H1 (cell line): ENCODE results near the gene TRHDE. TPM values are rescaled to one million over a fixed set of nuclear protein-coding genes. Genes with fewer than 3 reads are reported as not detected.

Source experiments
- CTCF ChIA-PET: fragments of 300-600 bp; sonication (Branson Sonifier 250); formaldehyde crosslinking; loops from one replicate; lab custom pipeline; 2021; ENCODE audit not compliant: partially characterized antibody; lab: Charles Lee
- POLR2A ChIA-PET: fragments of 300-600 bp; sonication (Branson Sonifier 250); formaldehyde crosslinking; loops from one replicate; lab custom pipeline; 2021; ENCODE audit warnings: inconsistent platforms; ENCODE audit not compliant: partially characterized antibody; lab: Charles Lee
- DNase-seq, 2 experiments: peaks; one replicate each; pipeline versions ENCODE4 v3.0.0 to v3.0.0-alpha.2; 2010 to 2022; ENCODE audit warnings: low spot score in 2 of 2, low read depth in 1 of 2, mixed read lengths in 1 of 2
- FAIRE-seq: peaks from 2 replicates; lab custom pipeline; 2011; peaks lifted over from hg19 to GRCh38; lab: Jason Lieb, UNC
- H2AFZ ChIP-seq: 2 replicates; pipeline ENCODE4 v1.8.1; 2012; ENCODE audit warnings: low read length, inconsistent platforms
- H2AK5ac ChIP-seq: 2 replicates; pipeline ENCODE4 v1.6.1; 2013; ENCODE audit warnings: low read depth, low read length
- H2BK120ac ChIP-seq: replicated peaks from 2 replicates; pipeline ENCODE3; 2013; ENCODE audit warnings: low read depth, low read length, inconsistent platforms
- H2BK12ac ChIP-seq: 2 replicates; pipeline ENCODE4 v1.6.1; 2013; ENCODE audit warnings: low read depth, low read length
- H2BK15ac ChIP-seq: 2 replicates; pipeline ENCODE4 v1.6.1; 2013; ENCODE audit warnings: low read length
- H2BK20ac ChIP-seq: 2 replicates; pipeline ENCODE4 v1.6.1; 2013; ENCODE audit warnings: low read length
- H2BK5ac ChIP-seq: 2 replicates; pipeline ENCODE4 v1.6.1; 2013; ENCODE audit warnings: low read depth, low read length
- H3K14ac ChIP-seq: 2 replicates; pipeline ENCODE4 v1.6.1; 2013; ENCODE audit warnings: inconsistent platforms; ENCODE audit not compliant: insufficient read length
- H3K18ac ChIP-seq: 2 replicates; pipeline ENCODE4 v1.6.1; 2013; ENCODE audit warnings: low read length; ENCODE audit errors: extremely low read depth
- H3K23ac ChIP-seq: 2 replicates; pipeline ENCODE4 v1.6.1; 2013; ENCODE audit warnings: inconsistent platforms; ENCODE audit not compliant: insufficient read length
- H3K23me2 ChIP-seq: 2 replicates; pipeline ENCODE4 v1.6.1; 2013; ENCODE audit warnings: low read depth, low read length
- H3K27ac ChIP-seq: 2 replicates; pipeline ENCODE4 v1.6.1; 2011; ENCODE audit warnings: low read depth, low read length, inconsistent platforms
- H3K27me3 ChIP-seq, 4 experiments: replicated peaks in 1 of 4; 1 replicate in 1 of 4; 2 replicates in 3 of 4; pipeline versions ENCODE4 v1.6.1 to v1.8.1; 2011 to 2013; ENCODE audit warnings: low read length in 3 of 4, mild to moderate bottlenecking in 3 of 4, inconsistent platforms in 2 of 4, mixed read lengths in 2 of 4, moderate library complexity in 1 of 4; ENCODE audit not compliant: control insufficient read depth in 3 of 4, insufficient read depth in 3 of 4; ENCODE audit errors: extremely low read depth in 1 of 4
- H3K36me3 ChIP-seq, 4 experiments: 2 replicates each; pipeline versions ENCODE4 v1.6.1 to v1.8.1; 2011 to 2013; ENCODE audit warnings: mild to moderate bottlenecking in 4 of 4, low read length in 3 of 4, moderate library complexity in 2 of 4, control low read depth in 1 of 4, inconsistent platforms in 1 of 4; ENCODE audit not compliant: insufficient read depth in 4 of 4, control insufficient read depth in 2 of 4
- H3K4ac ChIP-seq: replicated peaks from 2 replicates; pipeline ENCODE3; 2013; ENCODE audit warnings: low read length, low read depth, mixed read lengths, inconsistent platforms; ENCODE audit not compliant: insufficient read length
- H3K4me1 ChIP-seq, 4 experiments: replicated peaks in 1 of 4; 1 replicate in 1 of 4; 2 replicates in 3 of 4; pipeline versions ENCODE4 v1.6.1 to v1.8.1; 2011 to 2013; ENCODE audit warnings: low read length in 3 of 4, inconsistent platforms in 2 of 4, mixed read lengths in 1 of 4; ENCODE audit not compliant: insufficient read depth in 4 of 4, control insufficient read depth in 3 of 4
- H3K4me2 ChIP-seq, 2 experiments: 2 replicates each; pipeline versions ENCODE4 v1.6.1 to v1.8.1; 2011 to 2013; ENCODE audit warnings: low read depth in 2 of 2, low read length in 2 of 2, control low read depth in 1 of 2, inconsistent platforms in 1 of 2, mild to moderate bottlenecking in 1 of 2; ENCODE audit not compliant: insufficient read depth in 1 of 2
- H3K4me3 ChIP-seq, 4 experiments: fragments of 200-600, 300-600 bp in 1 of 4; sonication (generic), shearing (Covaris generic), sonication (Bioruptor Twin) in 1 of 4; 2 replicates each; pipeline versions ENCODE4 v1.5.1 to v1.8.1; 2011 to 2016; ENCODE audit warnings: low read length in 4 of 4, low read depth in 3 of 4, control low read depth in 2 of 4, inconsistent platforms in 2 of 4, mild to moderate bottlenecking in 2 of 4, mixed read lengths in 1 of 4, moderate library complexity in 1 of 4; ENCODE audit not compliant: insufficient read depth in 2 of 4; ENCODE audit errors: extremely low read depth in 1 of 4
- H3K56ac ChIP-seq: replicated peaks from 2 replicates; pipeline ENCODE3; 2013; ENCODE audit warnings: low read depth, mild to moderate bottlenecking, mixed read lengths, low read length, inconsistent platforms; ENCODE audit not compliant: insufficient read length
- H3K79me1 ChIP-seq: 2 replicates; pipeline ENCODE4 v1.6.1; 2013; ENCODE audit warnings: low read depth, low read length, control low read depth
- H3K79me2 ChIP-seq, 2 experiments: 2 replicates each; pipeline versions ENCODE4 v1.6.1 to v1.8.1; 2012 to 2013; ENCODE audit warnings: low read length in 2 of 2, mild to moderate bottlenecking in 2 of 2, inconsistent platforms in 1 of 2; ENCODE audit not compliant: insufficient read depth in 2 of 2, control insufficient read depth in 1 of 2
- H3K9ac ChIP-seq, 4 experiments: replicated peaks in 1 of 4; 1 replicate in 1 of 4; 2 replicates in 3 of 4; pipeline versions ENCODE4 v1.6.1 to v1.8.1; 2011 to 2013; ENCODE audit warnings: low read depth in 3 of 4, low read length in 3 of 4, control low read depth in 2 of 4, mild to moderate bottlenecking in 2 of 4, moderate library complexity in 2 of 4, inconsistent platforms in 1 of 4; ENCODE audit errors: extremely low read depth in 1 of 4
- H3K9me3 ChIP-seq, 2 experiments: 2 replicates each; pipeline versions ENCODE4 v1.6.1 to v1.8.1; 2012 to 2013; ENCODE audit warnings: mild to moderate bottlenecking in 2 of 2, moderate library complexity in 2 of 2, control low read depth in 1 of 2, inconsistent platforms in 1 of 2, low read depth in 1 of 2, low read length in 1 of 2, mixed read lengths in 1 of 2; ENCODE audit not compliant: insufficient read depth in 2 of 2
- H4K20me1 ChIP-seq, 2 experiments: replicated peaks in 1 of 2; 2 replicates each; pipeline versions ENCODE3 to v1.8.1; 2011 to 2013; ENCODE audit warnings: inconsistent platforms in 2 of 2, low read length in 2 of 2, mild to moderate bottlenecking in 1 of 2; ENCODE audit not compliant: insufficient read depth in 2 of 2, control insufficient read depth in 1 of 2
- H4K5ac ChIP-seq: 2 replicates; pipeline ENCODE4 v1.6.1; 2013; ENCODE audit warnings: low read length, low read depth, mixed read lengths, inconsistent platforms; ENCODE audit not compliant: insufficient read length
- H4K8ac ChIP-seq: 2 replicates; pipeline ENCODE4 v1.8.0; 2013; ENCODE audit warnings: mild to moderate bottlenecking, moderate library complexity, low read length, inconsistent platforms; ENCODE audit not compliant: insufficient read depth; ENCODE audit errors: extremely low read depth
- H4K91ac ChIP-seq: replicated peaks from 2 replicates; pipeline ENCODE3; 2013; ENCODE audit warnings: low read length, mixed read lengths, inconsistent platforms; ENCODE audit not compliant: insufficient read length
- ASH2L ChIP-seq: fragments of 200-600, 300-600 bp; sonication (generic); IDR thresholded peaks from one replicate; pipeline ENCODE4 v1.7.1; 2017; ENCODE audit warnings: low read length
- CEBPB ChIP-seq: IDR thresholded peaks from 2 replicates; pipeline ENCODE4 v1.6.1; 2012; ENCODE audit warnings: low read depth, low read length
- GABPA ChIP-seq: IDR thresholded peaks from 2 replicates; pipeline ENCODE4 v1.6.1; 2011; ENCODE audit warnings: mild to moderate bottlenecking, low read length, moderate library complexity, borderline replicate concordance; ENCODE audit not compliant: insufficient read depth
- HDAC2 ChIP-seq, 2 experiments: fragments of 300-600 bp in 1 of 2; sonication (generic) in 1 of 2; IDR thresholded peaks; 2 replicates each; pipeline ENCODE4 v1.6.1; 2011 to 2012; ENCODE audit warnings: low read depth in 2 of 2, low read length in 2 of 2, mild to moderate bottlenecking in 2 of 2, moderate library complexity in 2 of 2, borderline replicate concordance in 1 of 2, inconsistent platforms in 1 of 2
- SIRT6 ChIP-seq: IDR thresholded peaks from one replicate; pipeline ENCODE4 v1.7.1; 2012; ENCODE audit warnings: low read length, inconsistent platforms
- WGBS, 2 experiments: shearing (Covaris generic) in 1 of 2; methylation state at CpG; one replicate each; pipeline versions ENCODE4 v1.1.6 to v1.1.7; 2013 to 2015; ENCODE audit warnings: low lambda C conversion rate in 2 of 2, mixed read lengths in 2 of 2, inconsistent platforms in 1 of 2, low coverage in 1 of 2, missing lambda C conversion rate in 1 of 2; ENCODE audit not compliant: insufficient replicate concordance in 2 of 2, insufficient coverage in 1 of 2, insufficient read length in 1 of 2; ENCODE audit errors: extremely low coverage in 1 of 2, missing lambda C conversion rate in 1 of 2; 5-methylcytosine and 5-hydroxymethylcytosine counted together
- polyA plus RNA-seq, 7 experiments: library from polyadenylated mRNA; depleted of rRNA in 3 of 7; stranded (reverse) in 5 of 7; unstranded in 2 of 7; fragments of >200 nt in 5 of 7; fragments of 200-250 nt in 2 of 7; gene quantifications; 1 replicate in 5 of 7; 2 replicates in 1 of 7; 4 replicates in 1 of 7; pipeline versions ENCODE4 v1.2.1 to v1.2.3, GENCODE V29; 2011 to 2013; ENCODE audit warnings: missing spikeins in 2 of 7, mixed read lengths in 2 of 7
- total RNA-seq: library from RNA; stranded (reverse); fragmentation: NEBNext Ultra II Directional; extraction: Animal tissue kit (Norgen Biotek cat#: 25700); gene quantifications from 2 replicates; pipeline ENCODE4 v1.2.1, GENCODE V29; 2021

TRHDE gene
- total and polyA plus RNA-seq, 2 of the 8 experiments (the other 6 are each of a cell fraction or from before 2014, with no cell fraction given), result 1.3 to 5.0 TPM

- no peak overlapping the region for H2BK15ac ChIP-seq
- H3K79me2 ChIP-seq, result no peaks in the 10 kb centered on the region
- DNase-seq, result no peak
- H3K4me2 ChIP-seq, result peak overlapping the region; percentile 87 to 99
- no peaks in the 10 kb centered on the region for H3K79me1 ChIP-seq
- CTCF ChIA-PET, result interaction anchor here (1.2 to 2.5 kb wide), 4 partner anchors 8 to 254 kb away, joined by 3 to 14 read pairs (median 5); no protein-coding TSS in a partner anchor
- H3K27me3 ChIP-seq, result peaks cover 11 to 35% (median 27%) of the 10 kb centered on the region in 4 experiments
- no peak overlapping the region for H3K56ac ChIP-seq
- H4K5ac ChIP-seq, result no peak overlapping the region
- no peak overlapping the region for H3K14ac ChIP-seq
- 0 out of 2 replicates have a peak overlapping the region, but pooled peaks have one; percentile 40 for H2BK5ac ChIP-seq
- H3K4me3 ChIP-seq, result peak overlapping the region; percentile 34 to 91 (median 85)
- no peak overlapping the region for H4K91ac ChIP-seq
- no peak overlapping the region for H3K23ac ChIP-seq
- no peak overlapping the region for H2BK120ac ChIP-seq
- H2AFZ ChIP-seq, result no peak overlapping the region
- no peak overlapping the region for H3K27ac ChIP-seq
- WGBS, 2 experiments, result 63% methylated on average over 6 of the region's 6 CpGs; no CpG with 5 or more reads in 1 of the 2 experiments
- H3K23me2 ChIP-seq, result peaks cover 18% of the 10 kb centered on the region
- TF ChIP-seq SIRT6, result no peak
- TF ChIP-seq GABPA, result no peak
- no peak for TF ChIP-seq ASH2L
- TF ChIP-seq HDAC2 (IDR thresholded peaks at IDR 0.05; ENCODE audit: borderline replicate concordance in 1 of 2, low read depth in 2 of 2, low read length in 2 of 2), result no peak
- no peak for TF ChIP-seq CEBPB
- TF ChIP-seq, all 59 proteins: peak for 0
- Histone ChIP-seq H3K9ac (no peak overlapping the region), H3K18ac (no peak overlapping the region), H4K8ac (no peak overlapping the region), H2BK20ac (no peak overlapping the region), H3K36me3 (no peaks in the 10 kb centered on the region; a peak in 1 of 8 replicates), H3K4me1 (peaks cover 0 to 8% (median 1%) of the 10 kb centered on the region in 4 experiments; a peak in 4 of 7 replicates), H3K4ac (no peak overlapping the region), H2BK12ac (no peak overlapping the region), H3K9me3 (no peaks in the 10 kb centered on the region), H2AK5ac (no peak overlapping the region), H4K20me1 (no peaks in the 10 kb centered on the region)
- POLR2A ChIA-PET, result interaction anchor here (1.5 kb wide), 1 partner anchor 9 kb away, joined by 5 read pairs; no protein-coding TSS in a partner anchor
- no peak for FAIRE-seq
Measured at GRCh38 chr12:72270961-72271360, 1.2 kb upstream of the TRHDE start.
